Heart right ventricle (tissue), 16 donors: ENCODE results near the gene ADK. TPM values are rescaled to one million over a fixed set of nuclear protein-coding genes. Genes with fewer than 3 reads are reported as not detected.

ENCODE experiments used
- ATAC-seq, 8 donors: fragments of 200-7000 bp; cut with Tn5 transposase; one replicate each; pipeline ENCODE4 v1.9.1; 2020; ENCODE audit warnings: mild to moderate bottlenecking in 8 of 8, moderate library complexity in 8 of 8, moderate number of reproducible peaks in 1 of 8
- DNase-seq, 2 donors: peaks; one replicate each; pipeline ENCODE4 v3.0.0-alpha.2; 2020
- H3K27ac ChIP-seq, 10 donors: fragments of 200-600 bp; sonication (generic) in 2 of 10; one replicate each; pipeline versions ENCODE4 v1.5.0 to v1.8.0; 2020 to 2022; ENCODE audit warnings: mild to moderate bottlenecking in 3 of 10
- H3K27me3 ChIP-seq, 7 donors: fragments of 200-600 bp; one replicate each; pipeline ENCODE4 v1.8.0; 2021 to 2022; ENCODE audit warnings: mild to moderate bottlenecking in 2 of 7
- H3K36me3 ChIP-seq, 9 donors: fragments of 200-600 bp; sonication (generic) in 1 of 9; one replicate each; pipeline versions ENCODE4 v1.5.0 to v1.8.0; 2020 to 2022; ENCODE audit warnings: mild to moderate bottlenecking in 2 of 9
- H3K4me1 ChIP-seq, 9 donors: fragments of 200-600 bp; sonication (generic) in 1 of 9; one replicate each; pipeline versions ENCODE4 v1.5.0 to v1.8.0; 2020 to 2022; ENCODE audit warnings: mild to moderate bottlenecking in 4 of 9
- H3K4me3 ChIP-seq, 10 donors: fragments of 200-600 bp; sonication (generic) in 2 of 10; one replicate each; pipeline versions ENCODE4 v1.5.0 to v1.8.0; 2020 to 2022; ENCODE audit warnings: mild to moderate bottlenecking in 7 of 10, moderate library complexity in 2 of 10
- H3K9me3 ChIP-seq, 11 donors: fragments of 200-600 bp in 10 of 11; sonication (generic) in 2 of 11; one replicate each; pipeline versions ENCODE4 v1.5.0 to v1.8.0; 2013 to 2022; ENCODE audit warnings: mild to moderate bottlenecking in 2 of 11, control low read depth in 1 of 11, moderate library complexity in 1 of 11
- WGBS, 2 donors: extraction: QIAGEN DNeasy Blood & Tissue Kit; methylation state at CpG; one replicate each; pipeline ENCODE4 v1.1.7; 2013; ENCODE audit warnings: inconsistent platforms in 1 of 2; 5-methylcytosine and 5-hydroxymethylcytosine counted together
- intact Hi-C, 10 donors: fragments of 100-400 bp; cut with DNase I; formaldehyde crosslinking; loops; one replicate each; pipeline versions ENCODE4 v1.11.1 to v1.14.2; 2022
- polyA plus RNA-seq, 2 donors: library from polyadenylated mRNA; stranded (reverse); fragments of 200-250 nt; gene quantifications; one replicate each; pipeline ENCODE4 v1.2.3, GENCODE V29; 2013
- total RNA-seq, 10 donors: library from RNA; stranded (reverse); fragmentation: NEBNext Ultra II Directional in 3 of 10; extraction: Animal tissue kit (Norgen Biotek cat#: 25700) in 3 of 10; gene quantifications; one replicate each; pipeline versions ENCODE4 v1.2.1 to v1.2.4, GENCODE V29; 2021 to 2023
- TF ChIP-seq, protein P1 (sequence below), 9 donors: fragments of 200-600 bp; sonication (generic) in 2 of 9; IDR thresholded peaks; one replicate each; pipeline versions ENCODE4 v1.5.0 to v1.8.0; 2021 to 2022; ENCODE audit warnings: antibody characterized with exemption in 9 of 9, mild to moderate bottlenecking in 5 of 9, moderate library complexity in 1 of 9
- donor health status: Arrhythmogenic right ventricular cardiomyopathy.
- donor health status: ischemic (EF 13 %, LVEDD 7.1; RV severe dilation, severe dysfunction).
- donor health status: healthy with polysubstance abuse.
- donor health status: DM: no; HTN: yes; CAD: no.
- donor health status: DM: no; HTN: no; CAD: no.
- donor health status: ischemic (EF 25% LVEDD 6.9; RV normal size, moderate dysfunction).
- donor health status: ischemic (EF 25% LVEDD 5.7; RV mildly dilated, moderate dysfunction).
- donor health status: healthy.
- donor health status: DM: yes; HTN: yes; CAD: no.
- donor health status: Ischemic cardiomyopathy.
- donor health status: ischemic (EF 35%, LVEDD 5.7; RV mildly dilated, moderate dysfunction).
- donor health status: nonischemic (EF 11% LVEDD 7.7; RV severe dilation, severe dysfunction).
- donor health status: DM: yes; HTN: yes; CAD: no.
- donor health status: PGD.
- donor health status: ischemic (EF 29% LVEDD 5.4; RV normal size, mild dysfunction).
- donor health status: nonischemic (EF 23%, LVEDD 6.1; RV moderate dilation, normal function).

Gene ADK
- total and polyA plus RNA-seq, 12 donors = 13.0 to 50.0 (median 39.1) TPM

DNA sequence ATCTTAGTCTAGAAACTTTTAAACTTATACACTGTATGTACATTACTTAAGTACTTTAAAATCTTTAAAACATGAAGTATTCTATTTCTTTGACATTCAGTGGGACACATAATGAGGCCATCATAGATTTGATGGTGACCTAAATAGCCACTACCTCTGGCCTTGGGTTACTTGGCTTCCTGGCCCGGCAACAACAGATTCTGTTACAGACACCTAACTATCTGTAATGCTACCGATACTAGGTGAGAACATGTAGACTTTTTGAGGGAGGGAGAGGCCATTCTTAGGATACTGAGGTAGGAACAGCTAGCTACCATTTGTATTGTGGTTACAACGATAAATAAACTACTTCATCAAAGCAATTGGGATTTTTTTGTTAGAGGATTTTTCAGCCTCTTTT is 520.7 kb downstream of the ADK start:
- 48 to 57% methylated on average over 3 of the region's 3 CpGs for WGBS, 2 donors
- intact Hi-C loops = no loop called here
- no peak for DNase-seq
- ATAC-seq = peak in 2 of 8 donors; percentile 26 to 50
- peaks cover 0 to 10% (median 0%) of the 10 kb centered on the region in 11 donors for H3K9me3 ChIP-seq
- peaks cover 0 to 8% (median 0%) of the 10 kb centered on the region in 9 donors for H3K36me3 ChIP-seq
- H3K4me3 ChIP-seq = no peak overlapping the region
- H3K27ac ChIP-seq = no peak overlapping the region
- H3K27me3 ChIP-seq = no peaks in the 10 kb centered on the region
- peaks cover 0 to 26% (median 0%) of the 10 kb centered on the region in 9 donors for H3K4me1 ChIP-seq
- TF ChIP-seq, protein P1, sequence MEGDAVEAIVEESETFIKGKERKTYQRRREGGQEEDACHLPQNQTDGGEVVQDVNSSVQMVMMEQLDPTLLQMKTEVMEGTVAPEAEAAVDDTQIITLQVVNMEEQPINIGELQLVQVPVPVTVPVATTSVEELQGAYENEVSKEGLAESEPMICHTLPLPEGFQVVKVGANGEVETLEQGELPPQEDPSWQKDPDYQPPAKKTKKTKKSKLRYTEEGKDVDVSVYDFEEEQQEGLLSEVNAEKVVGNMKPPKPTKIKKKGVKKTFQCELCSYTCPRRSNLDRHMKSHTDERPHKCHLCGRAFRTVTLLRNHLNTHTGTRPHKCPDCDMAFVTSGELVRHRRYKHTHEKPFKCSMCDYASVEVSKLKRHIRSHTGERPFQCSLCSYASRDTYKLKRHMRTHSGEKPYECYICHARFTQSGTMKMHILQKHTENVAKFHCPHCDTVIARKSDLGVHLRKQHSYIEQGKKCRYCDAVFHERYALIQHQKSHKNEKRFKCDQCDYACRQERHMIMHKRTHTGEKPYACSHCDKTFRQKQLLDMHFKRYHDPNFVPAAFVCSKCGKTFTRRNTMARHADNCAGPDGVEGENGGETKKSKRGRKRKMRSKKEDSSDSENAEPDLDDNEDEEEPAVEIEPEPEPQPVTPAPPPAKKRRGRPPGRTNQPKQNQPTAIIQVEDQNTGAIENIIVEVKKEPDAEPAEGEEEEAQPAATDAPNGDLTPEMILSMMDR (IDR thresholded peaks at IDR 0.05) = no peak

DNA sequence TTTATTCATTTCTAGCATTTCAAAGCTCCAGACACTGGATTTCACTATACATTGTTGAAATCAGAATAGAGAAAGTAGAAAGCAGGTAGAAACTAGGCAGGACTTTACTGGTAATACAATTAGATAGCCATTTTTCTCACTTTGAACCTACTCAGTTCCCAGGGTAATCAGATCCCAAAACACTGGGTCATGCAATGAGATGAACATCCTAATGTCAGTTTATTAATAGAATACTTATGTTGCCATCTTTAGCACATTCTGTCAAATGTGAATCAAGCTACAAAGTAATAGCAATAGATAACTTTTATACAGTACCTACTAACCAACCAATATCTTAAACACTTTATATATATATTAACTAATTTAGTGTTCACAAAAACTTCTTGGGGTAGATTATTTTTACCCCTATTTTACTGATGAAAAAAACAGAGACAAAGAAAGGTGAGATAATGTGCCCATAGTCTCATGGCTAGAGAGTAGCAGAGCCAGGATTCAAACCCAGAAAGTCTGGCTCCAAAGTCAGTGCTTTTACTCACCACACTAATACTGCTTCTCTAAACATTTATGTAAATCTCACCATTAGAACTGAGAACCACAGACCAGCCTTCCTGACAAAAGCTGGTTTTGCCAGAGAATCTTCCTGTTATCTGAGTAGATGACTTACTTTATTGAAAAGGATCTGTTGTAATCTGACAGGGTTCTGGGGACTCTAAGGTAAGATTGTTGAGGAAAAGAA is 521.6 kb downstream of the ADK start:
- peaks cover 0 to 26% (median 0%) of the 10 kb centered on the region in 9 donors for H3K4me1 ChIP-seq
- peak in 2 of 8 donors; percentile 29 to 41 for ATAC-seq
- no peak overlapping the region for H3K4me3 ChIP-seq
- peaks cover 0 to 8% (median 0%) of the 10 kb centered on the region in 9 donors for H3K36me3 ChIP-seq
- peaks cover 0 to 10% (median 0%) of the 10 kb centered on the region in 11 donors for H3K9me3 ChIP-seq
- H3K27me3 ChIP-seq = no peaks in the 10 kb centered on the region
- TF ChIP-seq, protein P1 (IDR thresholded peaks at IDR 0.05) = no peak
- intact Hi-C loops = no loop called here
- no peak overlapping the region for H3K27ac ChIP-seq
- DNase-seq = no peak

DNA sequence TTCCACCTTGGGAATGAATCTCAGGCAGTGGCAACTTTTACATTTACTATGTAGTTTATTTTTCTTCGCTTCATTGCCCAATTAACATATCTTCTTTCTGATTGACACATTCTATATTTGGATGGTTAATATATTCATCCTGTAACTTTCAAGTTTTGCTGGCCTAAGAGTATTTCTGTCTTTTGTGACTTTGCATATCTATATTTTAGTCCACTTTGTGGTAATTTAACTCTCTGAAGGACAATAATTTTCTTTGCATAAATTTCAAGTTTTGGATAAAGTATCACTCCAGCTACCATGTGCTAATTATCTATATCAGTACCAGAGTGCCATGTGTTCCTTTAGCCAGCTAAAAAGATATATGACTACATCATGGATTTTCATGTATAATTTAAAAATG is 523.9 kb downstream of the ADK start:
- Histone ChIP-seq H3K27ac (no peak overlapping the region), H3K27me3 (no peaks in the 10 kb centered on the region), H3K36me3 (peaks cover 0 to 8% (median 0%) of the 10 kb centered on the region in 9 donors), H3K9me3 (peaks cover 0 to 10% (median 0%) of the 10 kb centered on the region in 11 donors), H3K4me1 (peaks cover 0 to 25% (median 0%) of the 10 kb centered on the region in 9 donors), H3K4me3 (no peak overlapping the region)
- intact Hi-C loops = no loop called here
- 97 to 98% methylated on average over 1 of the region's 1 CpG for WGBS, 2 donors
- ATAC-seq (no peak), DNase-seq (no peak)
- TF ChIP-seq, protein P1 (IDR thresholded peaks at IDR 0.05) = no peak

DNA sequence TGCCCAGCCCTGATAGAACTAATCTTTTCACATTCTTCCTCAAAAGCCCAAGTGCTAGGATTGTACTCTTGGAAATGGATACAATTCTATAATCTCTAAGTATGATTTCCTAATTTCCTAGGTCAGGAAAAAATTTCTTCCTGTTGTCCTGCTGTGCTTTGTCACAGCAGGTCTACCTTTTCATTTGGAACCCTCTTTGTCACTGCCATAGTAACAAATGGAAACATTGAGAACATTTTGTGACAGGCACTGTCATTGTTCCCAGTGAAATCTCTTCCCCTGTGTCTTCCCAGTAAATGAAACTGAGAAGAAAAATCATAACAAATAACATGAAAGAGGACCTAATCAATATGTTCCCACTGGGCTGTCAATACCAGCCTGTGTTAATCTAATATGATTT is 524.5 kb downstream of the ADK start:
- Histone ChIP-seq H3K4me3 (no peak overlapping the region), H3K27ac (no peak overlapping the region), H3K9me3 (peaks cover 0 to 10% (median 0%) of the 10 kb centered on the region in 11 donors), H3K4me1 (peaks cover 0 to 20% (median 0%) of the 10 kb centered on the region in 9 donors), H3K36me3 (peaks cover 0 to 8% (median 0%) of the 10 kb centered on the region in 9 donors), H3K27me3 (no peaks in the 10 kb centered on the region)
- TF ChIP-seq, protein P1 (IDR thresholded peaks at IDR 0.05) = no peak
- ATAC-seq (no peak), DNase-seq (no peak)
- intact Hi-C loops = no loop called here
